GM12873 (cell line): ENCODE results near the gene IL31.

ENCODE experiments used
- CTCF ChIP-seq: IDR thresholded peaks from 2 replicates; pipeline ENCODE4 v1.5.1; 2012; ENCODE audit warnings: low read depth, mild to moderate bottlenecking, moderate library complexity, low read length, control low read depth; ENCODE audit not compliant: insufficient read depth; ENCODE audit errors: missing control alignments

Gene IL31

GRCh38 chr12:122174155-122174845 is at the start of gene IL31:
TSS of gene IL31 (minus strand) at chr12:122174221. CDS start at chr12:122174172, 49 bp downstream.
- no peak for TF ChIP-seq CTCF

GRCh38 chr12:122216445-122216844 is 42.4 kb upstream of the IL31 start:
- TF ChIP-seq CTCF: no peak

GRCh38 chr12:122215771-122216170 is 41.8 kb upstream of the IL31 start:
- TF ChIP-seq CTCF: no peak

- TF ChIP-seq CTCF: no peak
Measured at GRCh38 chr12:122208073-122208820, 34.2 kb upstream of the IL31 start.

- TF ChIP-seq CTCF: no peak
Measured at GRCh38 chr12:122207391-122207790, 33.4 kb upstream of the IL31 start.

- no peak for TF ChIP-seq CTCF
Measured at GRCh38 chr12:122206976-122207375, 33.0 kb upstream of the IL31 start.

GRCh38 chr12:122206111-122206881 is 32.3 kb upstream of the IL31 start:
- TF ChIP-seq CTCF: no peak
